ENCODE data around the gene PPP6R2.

DNA sequence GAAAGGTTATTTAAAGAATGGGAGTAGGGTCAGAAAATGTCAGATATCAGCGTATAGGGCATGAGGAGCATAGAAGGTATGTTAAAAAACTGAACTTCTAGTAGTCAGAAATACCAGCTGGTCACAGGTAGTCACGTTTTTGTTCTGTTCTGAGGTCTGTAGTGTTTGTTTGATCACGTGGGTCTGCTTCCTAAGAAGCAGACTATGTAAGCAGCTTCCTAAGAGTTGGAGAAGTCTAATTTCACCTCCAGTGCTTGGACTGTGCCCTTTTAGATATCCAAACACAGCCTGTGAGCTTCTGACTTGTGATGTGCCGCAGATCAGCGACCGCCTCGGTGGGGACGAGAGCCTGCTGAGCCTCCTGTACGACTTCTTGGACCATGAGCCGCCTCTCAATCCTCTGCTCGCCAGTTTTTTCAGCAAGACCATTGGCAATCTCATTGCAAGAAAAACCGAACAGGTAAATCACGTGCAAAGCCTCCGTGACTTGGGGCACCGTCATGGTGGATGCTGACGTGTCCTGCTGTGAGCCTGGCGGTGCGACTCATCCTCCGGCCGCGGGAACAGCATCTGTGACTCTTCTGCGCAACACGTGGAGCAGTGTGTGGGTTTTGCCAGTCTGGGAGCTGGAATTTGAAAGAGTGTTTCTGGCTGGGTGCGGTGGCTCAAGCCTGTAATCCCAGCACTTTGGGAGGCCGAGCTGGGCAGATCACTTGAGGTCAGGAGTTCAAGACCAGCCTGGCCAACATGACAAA, 63.5 kb downstream of the PPP6R2 start:
- TF ChIP-seq, protein P1, sequence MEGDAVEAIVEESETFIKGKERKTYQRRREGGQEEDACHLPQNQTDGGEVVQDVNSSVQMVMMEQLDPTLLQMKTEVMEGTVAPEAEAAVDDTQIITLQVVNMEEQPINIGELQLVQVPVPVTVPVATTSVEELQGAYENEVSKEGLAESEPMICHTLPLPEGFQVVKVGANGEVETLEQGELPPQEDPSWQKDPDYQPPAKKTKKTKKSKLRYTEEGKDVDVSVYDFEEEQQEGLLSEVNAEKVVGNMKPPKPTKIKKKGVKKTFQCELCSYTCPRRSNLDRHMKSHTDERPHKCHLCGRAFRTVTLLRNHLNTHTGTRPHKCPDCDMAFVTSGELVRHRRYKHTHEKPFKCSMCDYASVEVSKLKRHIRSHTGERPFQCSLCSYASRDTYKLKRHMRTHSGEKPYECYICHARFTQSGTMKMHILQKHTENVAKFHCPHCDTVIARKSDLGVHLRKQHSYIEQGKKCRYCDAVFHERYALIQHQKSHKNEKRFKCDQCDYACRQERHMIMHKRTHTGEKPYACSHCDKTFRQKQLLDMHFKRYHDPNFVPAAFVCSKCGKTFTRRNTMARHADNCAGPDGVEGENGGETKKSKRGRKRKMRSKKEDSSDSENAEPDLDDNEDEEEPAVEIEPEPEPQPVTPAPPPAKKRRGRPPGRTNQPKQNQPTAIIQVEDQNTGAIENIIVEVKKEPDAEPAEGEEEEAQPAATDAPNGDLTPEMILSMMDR (conservative IDR thresholded peaks at IDR 0.05; ENCODE audit: low read length): no peak
- no peak for TF ChIP-seq EZH2phosphoT487 (IDR thresholded peaks at IDR 0.05; ENCODE audit: borderline replicate concordance, low read depth, low read length)
